KBM-7 (cell line): ENCODE data around the gene PKP3.
"Not testable (repeated sequence)": the region's sequence is repeated elsewhere in the genome, so short reads cannot be mapped to it uniquely, and the experiment has no call there.

ENCODE experiments used
- DNase-seq: peaks from one replicate; pipeline ENCODE4 v3.0.0-alpha.2; 2015
- in situ Hi-C: fragments of 300-500 bp; cut with MboI; formaldehyde crosslinking; loops from 2 replicates; pipeline ENCODE4 v1.14.3; 2020; ENCODE audit warnings: low sequenced_read_pairs, low pct_unique_long_range_greater_than_20kb, mixed read lengths

The PKP3 gene

GRCh38 chr11:434999-435740 lies 41.2 kb downstream of the PKP3 start:
- in situ Hi-C loops, DNase-seq: not testable (repeated sequence)

DNA sequence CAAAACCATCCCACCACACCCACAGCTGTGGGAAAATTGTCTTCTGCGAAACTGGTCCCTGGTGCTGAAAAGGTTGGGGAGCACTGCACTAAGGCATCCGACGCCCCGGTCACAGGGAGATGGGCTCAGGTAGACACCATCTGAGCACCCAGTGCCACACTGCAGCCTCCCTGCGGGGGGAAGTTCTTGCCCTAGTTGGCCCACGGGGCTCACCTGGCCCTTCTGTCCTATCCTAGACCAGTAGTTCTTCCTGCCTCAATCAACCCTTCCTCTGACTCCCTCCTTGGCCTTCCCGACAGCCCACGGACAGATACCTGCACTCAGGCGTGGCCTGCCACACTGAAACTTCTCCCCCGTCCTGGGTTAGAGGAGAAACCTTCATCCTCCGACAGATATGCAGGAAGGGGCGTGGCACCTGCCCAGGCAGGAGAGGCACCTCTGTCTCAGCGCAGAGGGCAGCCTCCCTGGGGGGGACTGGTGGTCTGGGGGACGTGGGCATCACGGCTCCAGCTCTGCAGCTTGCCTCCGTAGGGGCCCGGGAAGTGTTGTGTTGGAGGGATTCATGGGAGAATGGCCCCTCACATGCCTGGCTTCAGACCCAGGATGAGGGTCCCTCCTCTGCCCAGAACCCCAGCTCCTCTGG lies 43.3 kb downstream of the PKP3 start:
- in situ Hi-C loops: no loop called here

GRCh38 chr11:438101-438844 lies 44.3 kb downstream of the PKP3 start:
- in situ Hi-C loops: no loop called here

More for the DNA sequence above, 43.3 kb downstream of the PKP3 start:
- DNase-seq: no peak

DNA sequence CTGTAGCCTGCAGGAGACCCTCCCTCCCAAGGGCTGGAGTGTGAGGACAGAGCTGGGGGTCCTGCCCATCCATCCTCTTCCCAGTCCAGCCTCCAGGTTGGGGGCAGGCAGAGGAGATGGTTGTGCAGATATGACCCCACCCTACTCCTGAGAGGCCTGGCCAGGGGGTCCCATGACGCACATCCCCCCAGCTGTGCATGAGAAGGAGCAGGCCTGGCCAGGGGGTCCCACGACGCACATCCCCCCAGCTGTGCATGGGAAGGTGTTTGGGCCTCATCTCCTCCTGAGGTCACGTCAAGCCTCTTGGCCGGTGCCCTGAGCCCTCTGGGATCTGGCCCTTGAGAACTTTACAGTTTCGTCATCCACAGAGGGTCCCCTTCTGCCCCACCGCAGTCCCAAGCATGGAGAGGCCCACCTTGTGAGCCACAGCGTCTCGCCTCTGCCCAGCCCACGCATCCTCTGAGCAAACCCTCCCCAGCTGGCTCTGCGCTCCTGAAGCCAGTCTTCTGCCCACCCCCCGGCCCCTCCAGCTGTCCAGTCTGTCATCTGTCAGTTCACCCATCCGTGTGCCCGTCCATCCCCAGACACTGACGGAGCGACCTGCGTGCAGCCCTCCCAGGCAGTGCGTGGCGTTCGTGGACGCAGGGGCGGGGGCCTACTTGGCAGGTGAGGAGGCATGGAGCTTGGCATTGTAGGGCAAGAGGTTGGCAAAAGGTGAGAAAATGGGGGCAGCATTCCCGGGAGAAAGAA lies 45.5 kb downstream of the PKP3 start:
- in situ Hi-C loops: no loop called here
- no peak for DNase-seq

More at GRCh38 chr11:438101-438844, 44.3 kb downstream of the PKP3 start:
- DNase-seq: no peak

- DNase-seq: peak; percentile 19
- in situ Hi-C loops: no loop called here
Measured at GRCh38 chr11:440065-441042, 46.3 kb downstream of the PKP3 start.

DNA sequence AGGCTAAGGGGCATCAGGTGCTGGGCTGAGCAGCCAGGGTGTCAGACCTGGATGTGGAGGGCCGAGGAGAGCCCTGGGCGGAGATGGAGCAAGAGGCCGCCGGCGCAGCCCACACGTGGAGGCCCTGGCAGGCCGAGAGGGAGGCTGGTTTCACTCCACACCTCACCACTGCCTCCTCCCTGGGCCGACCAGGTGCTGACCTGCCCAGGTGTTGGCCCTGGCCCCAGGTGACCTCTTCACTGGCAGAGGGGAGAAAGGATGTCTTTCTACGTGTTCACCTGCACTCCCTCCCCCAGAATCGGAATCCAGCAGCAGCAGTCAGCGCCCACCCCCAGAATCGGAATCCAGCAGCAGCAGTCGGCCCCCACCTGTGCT lies 47.0 kb downstream of the PKP3 start:
- no peak for DNase-seq
- in situ Hi-C loops: no loop called here

DNA sequence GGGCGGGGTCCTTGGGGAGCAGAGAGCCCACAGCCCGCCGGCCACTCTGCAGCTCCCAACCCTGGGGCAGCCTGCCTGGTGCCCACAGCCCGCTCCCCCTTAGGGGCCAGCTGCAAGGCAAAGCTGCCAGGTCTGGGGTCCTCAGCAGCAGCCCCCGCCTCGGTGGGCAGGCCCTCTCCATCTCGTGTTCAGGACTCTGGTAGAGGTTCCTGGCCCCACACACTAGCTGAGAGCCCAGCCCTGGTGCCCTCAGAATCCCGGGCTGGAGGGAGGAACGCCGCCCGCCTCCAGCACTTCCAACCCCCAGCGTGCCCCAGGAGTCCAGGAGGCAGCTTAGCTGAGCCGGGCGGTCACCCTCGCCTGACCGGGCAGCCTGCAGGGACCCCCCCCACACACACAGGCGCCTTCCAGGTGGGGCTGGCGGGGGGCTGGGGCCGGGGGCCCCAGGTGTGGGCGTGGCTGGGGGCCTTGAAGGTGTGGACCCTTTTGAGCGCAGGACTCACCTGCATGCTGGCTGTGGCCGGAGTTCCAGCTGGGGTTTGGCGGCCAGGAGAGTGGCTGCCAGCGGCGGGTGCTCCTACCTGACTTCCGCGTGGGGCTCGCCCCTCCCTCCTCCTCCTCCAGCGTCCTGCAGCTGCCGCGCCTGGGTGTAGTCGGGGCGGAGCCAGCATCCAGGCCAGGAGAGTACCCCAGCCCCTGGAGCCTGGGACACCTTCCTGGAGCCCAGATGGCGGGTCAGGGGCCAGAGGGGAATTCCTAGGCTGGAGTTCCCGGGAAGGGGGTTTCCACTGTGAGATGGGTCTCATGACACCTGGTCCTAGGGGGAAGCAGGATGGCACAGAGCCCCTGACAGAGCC lies 47.6 kb downstream of the PKP3 start, which contains the start of gene ANO9:
Gene ANO9 (minus strand): TSS at position 594 of the 857 bp plus-strand sequence. CDS start 85 bp downstream, at position 509.
- no peak for DNase-seq
- in situ Hi-C loops: no loop called here

GRCh38 chr11:442611-443081 lies 48.6 kb downstream of the PKP3 start:
- DNase-seq: no peak
- in situ Hi-C loops: no loop called here

DNA sequence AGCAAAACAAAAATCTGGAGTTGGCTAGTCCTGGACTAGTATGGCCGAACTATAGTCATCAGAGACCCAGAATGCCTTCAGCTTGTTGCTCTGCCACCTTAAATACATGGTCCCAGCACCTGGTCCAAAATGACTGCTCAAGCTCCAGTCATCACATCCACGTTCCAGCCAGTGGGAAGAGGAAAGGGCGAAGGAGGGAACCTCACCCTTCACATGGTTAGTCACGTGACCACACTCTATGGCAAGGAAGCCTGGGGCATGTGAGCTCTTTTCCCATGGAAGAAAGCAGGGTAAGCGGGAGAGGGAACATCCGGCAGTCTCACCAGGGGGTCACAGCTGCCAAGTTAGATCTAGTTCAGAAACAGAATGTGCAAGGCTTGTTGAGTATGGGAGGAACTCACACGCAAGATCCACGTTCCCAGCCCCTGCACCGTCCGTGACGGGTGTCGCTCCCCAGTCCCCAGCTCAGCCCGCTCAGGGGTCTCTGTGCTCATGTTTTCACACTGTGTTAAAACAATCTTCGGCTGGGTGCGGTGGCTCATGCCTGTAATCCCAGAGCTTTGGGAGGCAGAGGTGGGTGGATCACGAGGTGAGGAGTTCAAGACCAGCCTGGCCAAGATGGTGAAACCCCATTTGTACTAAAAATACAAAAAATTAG lies 49.7 kb downstream of the PKP3 start:
- DNase-seq: no peak
- in situ Hi-C loops: no loop called here

DNA sequence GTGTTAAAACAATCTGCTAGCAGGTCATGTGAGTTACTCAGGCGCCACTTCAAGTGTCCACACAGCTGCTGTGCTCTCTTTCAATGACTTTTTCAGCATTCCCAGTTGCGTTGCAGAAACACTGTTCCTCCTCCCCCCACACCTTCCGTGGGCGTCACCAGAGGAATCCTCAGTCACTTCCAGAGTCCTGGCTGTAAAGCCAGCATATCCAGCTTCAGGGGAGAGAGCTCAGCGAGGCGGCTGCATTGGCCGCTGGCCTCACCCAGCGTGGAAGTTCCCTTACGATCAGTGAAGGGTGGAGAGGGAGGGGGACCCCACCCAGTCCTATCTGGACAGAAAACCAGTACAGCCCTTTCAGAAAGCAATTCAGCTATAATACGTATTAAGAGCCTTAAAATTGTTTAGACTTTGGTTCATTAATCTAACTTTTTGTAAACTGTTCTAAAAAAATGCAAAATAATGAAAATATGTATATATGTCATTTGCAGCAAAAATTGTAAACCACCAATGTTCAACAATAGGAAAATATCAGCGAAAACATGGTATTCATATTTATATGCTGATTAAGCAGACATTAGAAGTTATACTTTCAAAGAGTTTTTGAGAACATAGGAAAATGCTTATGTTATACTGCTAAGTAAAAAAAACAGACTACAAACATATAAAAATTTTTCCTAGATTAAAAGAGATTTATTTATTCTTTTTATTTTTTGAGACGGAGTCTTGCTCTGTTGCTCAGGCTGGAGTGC lies 50.6 kb downstream of the PKP3 start:
- in situ Hi-C loops: no loop called here
- DNase-seq: no peak

- in situ Hi-C loops: no loop called here
Measured at GRCh38 chr11:445765-446588, 52.0 kb downstream of the PKP3 start.

DNA sequence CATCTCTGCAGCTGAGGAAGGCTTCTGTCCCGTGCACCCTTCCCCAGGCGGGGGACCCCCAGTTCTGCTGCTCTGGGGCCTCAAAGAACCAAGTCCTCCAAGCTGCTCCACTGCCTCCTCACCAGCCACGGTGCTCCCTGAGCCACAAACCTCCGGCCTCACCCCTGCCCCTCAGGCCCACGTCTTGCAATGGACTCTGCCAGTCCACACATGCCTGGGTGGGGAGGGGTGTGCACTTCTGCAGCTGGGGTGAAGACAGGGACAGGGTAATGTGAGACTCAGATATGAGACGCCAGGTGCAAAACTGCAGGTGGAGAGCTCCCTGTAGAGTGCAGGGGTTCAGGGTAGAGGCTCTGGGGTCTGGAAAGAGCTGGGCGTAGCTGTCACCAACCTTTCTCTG lies 52.9 kb downstream of the PKP3 start:
- DNase-seq: no peak
- in situ Hi-C loops: no loop called here

More at GRCh38 chr11:445765-446588, 52.0 kb downstream of the PKP3 start:
- no peak for DNase-seq

DNA sequence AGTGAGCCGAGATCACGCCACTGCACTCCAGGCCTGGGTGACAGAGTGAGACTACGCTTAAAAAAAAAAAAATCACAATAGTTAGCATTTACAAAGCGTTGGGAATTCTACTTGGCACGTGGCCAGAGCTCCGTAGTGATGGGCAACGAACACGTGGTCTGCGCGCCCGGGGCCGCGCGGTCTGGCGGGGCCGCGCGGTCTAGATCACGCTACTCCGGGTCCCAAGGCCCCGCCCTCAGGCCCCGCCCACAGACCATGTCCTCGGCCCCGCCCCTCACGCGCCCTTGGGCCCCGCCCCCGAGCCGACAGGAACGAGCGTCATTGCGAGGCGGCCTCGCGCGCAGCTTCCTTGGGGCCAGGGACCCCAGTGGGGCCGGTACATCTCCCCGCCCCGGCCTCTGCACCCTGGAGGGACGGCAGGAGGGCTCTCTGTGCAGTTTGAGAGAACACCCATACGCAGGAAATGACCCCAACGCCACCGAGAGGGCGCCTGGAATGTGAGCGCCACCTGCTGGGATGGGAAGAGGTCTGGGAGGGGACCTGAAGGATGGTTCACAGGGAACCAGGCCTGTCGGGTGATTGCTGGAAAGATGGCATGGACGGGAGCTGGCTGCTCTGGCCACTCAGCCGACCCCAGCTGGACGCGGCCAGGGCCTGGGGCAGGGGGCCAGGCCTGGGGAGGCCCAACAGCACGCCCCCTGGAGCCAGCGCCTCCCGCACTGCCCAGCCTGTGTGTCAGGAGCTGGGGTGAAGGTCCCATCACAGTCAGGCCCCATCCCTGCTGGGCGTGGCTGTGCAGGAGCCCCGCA lies 54.1 kb downstream of the PKP3 start:
- peak; percentile 88 for DNase-seq
- in situ Hi-C loops: no loop called here
